H9 (cell line): ENCODE measurements around the gene TESK1. TPM values are rescaled to one million over a fixed set of nuclear protein-coding genes. Genes with fewer than 3 reads are reported as not detected.
"Not testable (repeated sequence)": the region's sequence is repeated elsewhere in the genome, so short reads cannot be mapped to it uniquely, and the experiment has no call there.

Experiments used
- DNase-seq: peaks from one replicate; pipeline ENCODE4 v3.0.0-alpha.2; 2017
- H2AFZ ChIP-seq: one replicate; pipeline ENCODE4 v1.6.1; 2013; ENCODE audit warnings: mild to moderate bottlenecking, low read length, control low read depth, moderate library complexity
- H2AK5ac ChIP-seq: 2 replicates; pipeline ENCODE4 v1.6.1; 2013; ENCODE audit warnings: low read length, control low read depth, mixed read lengths; ENCODE audit not compliant: insufficient read length
- H2BK120ac ChIP-seq: one replicate; pipeline ENCODE4 v1.6.1; 2013; ENCODE audit warnings: low read depth, mild to moderate bottlenecking, low read length, control low read depth, inconsistent platforms; ENCODE audit not compliant: poor library complexity, severe bottlenecking
- H2BK12ac ChIP-seq: 2 replicates; pipeline ENCODE4 v1.6.1; 2013; ENCODE audit warnings: low read length, control low read depth, mixed read lengths, low read depth; ENCODE audit not compliant: insufficient read length
- H2BK15ac ChIP-seq: 2 replicates; pipeline ENCODE4 v1.6.1; 2013; ENCODE audit warnings: low read depth, low read length, control low read depth
- H2BK20ac ChIP-seq: one replicate; pipeline ENCODE4 v1.6.1; 2013; ENCODE audit warnings: low read depth, mild to moderate bottlenecking, low read length, control low read depth, inconsistent platforms; ENCODE audit not compliant: poor library complexity, severe bottlenecking
- H2BK5ac ChIP-seq: 2 replicates; pipeline ENCODE4 v1.6.1; 2013; ENCODE audit warnings: low read length, control low read depth, mixed read lengths; ENCODE audit not compliant: insufficient read length
- H3K14ac ChIP-seq: 2 replicates; pipeline ENCODE4 v1.6.1; 2013; ENCODE audit warnings: low read length, control low read depth; ENCODE audit not compliant: insufficient read depth
- H3K18ac ChIP-seq: 2 replicates; pipeline ENCODE4 v1.6.1; 2013; ENCODE audit warnings: low read depth, mild to moderate bottlenecking, mixed read lengths, low read length, control low read depth; ENCODE audit not compliant: insufficient read length
- H3K23ac ChIP-seq: 2 replicates; pipeline ENCODE4 v1.6.1; 2013; ENCODE audit warnings: low read length, control low read depth, mixed read lengths, low read depth; ENCODE audit not compliant: insufficient read length
- H3K23me2 ChIP-seq: 2 replicates; pipeline ENCODE4 v1.6.1; 2013; ENCODE audit warnings: low read depth, mild to moderate bottlenecking, mixed read lengths, low read length, control low read depth; ENCODE audit not compliant: insufficient read length, poor library complexity, severe bottlenecking
- H3K27ac ChIP-seq: 2 replicates; pipeline ENCODE4 v1.5.1; 2013; ENCODE audit warnings: low read length, control low read depth, mixed read lengths, low read depth; ENCODE audit not compliant: insufficient read length
- H3K27me3 ChIP-seq: 2 replicates; pipeline ENCODE4 v1.6.1; 2013; ENCODE audit warnings: low read length, control low read depth, inconsistent platforms; ENCODE audit not compliant: insufficient read depth
- H3K4ac ChIP-seq: 2 replicates; pipeline ENCODE4 v1.6.1; 2013; ENCODE audit warnings: low read depth, mild to moderate bottlenecking, control low read depth, inconsistent platforms, low read length, moderate library complexity
- H3K4me1 ChIP-seq: 2 replicates; pipeline ENCODE4 v1.6.1; 2013; ENCODE audit warnings: low read length, control low read depth, inconsistent platforms; ENCODE audit not compliant: insufficient read depth
- H3K4me2 ChIP-seq: 2 replicates; pipeline ENCODE4 v1.6.1; 2013; ENCODE audit warnings: low read length, control low read depth, mixed read lengths; ENCODE audit not compliant: insufficient read length, insufficient read depth
- H3K56ac ChIP-seq: 2 replicates; pipeline ENCODE4 v1.6.1; 2013; ENCODE audit warnings: low read depth, mild to moderate bottlenecking, mixed read lengths, low read length, control low read depth; ENCODE audit not compliant: insufficient read length
- H3K79me1 ChIP-seq: 2 replicates; pipeline ENCODE4 v1.6.1; 2013; ENCODE audit warnings: low read depth, mild to moderate bottlenecking, moderate library complexity, low read length, control low read depth, inconsistent platforms; ENCODE audit not compliant: insufficient read depth, poor library complexity, severe bottlenecking
- H3K79me2 ChIP-seq: 2 replicates; pipeline ENCODE4 v1.6.1; 2013; ENCODE audit warnings: low read length, control low read depth, inconsistent platforms; ENCODE audit not compliant: insufficient read depth
- H3K9ac ChIP-seq: 2 replicates; pipeline ENCODE4 v1.6.1; 2013; ENCODE audit warnings: low read length, control low read depth, mixed read lengths; ENCODE audit not compliant: insufficient read length; ENCODE audit errors: extremely low read depth
- H3K9me3 ChIP-seq: one replicate; pipeline ENCODE4 v1.6.1; 2013; ENCODE audit warnings: low read depth, low read length, inconsistent platforms; ENCODE audit not compliant: control insufficient read depth
- H3T11ph ChIP-seq: one replicate; pipeline ENCODE4 v1.6.1; 2013; ENCODE audit warnings: mild to moderate bottlenecking, low read length, control low read depth, inconsistent platforms
- H4K20me1 ChIP-seq: one replicate; pipeline ENCODE4 v1.6.1; 2013; ENCODE audit not compliant: control insufficient read depth, insufficient read length, insufficient read depth
- H4K5ac ChIP-seq: 2 replicates; pipeline ENCODE4 v1.6.1; 2013; ENCODE audit warnings: low read depth, mild to moderate bottlenecking, mixed read lengths, low read length, control low read depth; ENCODE audit not compliant: insufficient read length
- H4K8ac ChIP-seq: replicated peaks from 2 replicates; pipeline ENCODE4 v1.6.1; 2013; ENCODE audit warnings: low read length, control low read depth, mixed read lengths, low read depth; ENCODE audit not compliant: insufficient read length
- H4K91ac ChIP-seq: 2 replicates; pipeline ENCODE4 v1.6.1; 2013; ENCODE audit warnings: low read depth, mild to moderate bottlenecking, moderate library complexity, mixed read lengths, low read length, control low read depth; ENCODE audit not compliant: insufficient read length
- H3K27ac Mint-ChIP-seq, 3 experiments: 2 replicates in 2 of 3; 3 replicates in 1 of 3; pipeline ENCODE4 v1.8.0; 2020 to 2021; ENCODE audit warnings: mixed read lengths in 3 of 3, mild to moderate bottlenecking in 1 of 3, moderate library complexity in 1 of 3
- H3K27me3 Mint-ChIP-seq: 2 replicates; pipeline ENCODE4 v1.8.0; 2021; ENCODE audit warnings: low read depth, mild to moderate bottlenecking, moderate library complexity, mixed read lengths
- H3K36me3 Mint-ChIP-seq, 3 experiments: 2 replicates in 2 of 3; 3 replicates in 1 of 3; pipeline ENCODE4 v1.8.0; 2020 to 2021; ENCODE audit warnings: low read depth in 3 of 3, mixed read lengths in 3 of 3; ENCODE audit not compliant: insufficient read depth in 1 of 3
- H3K4me1 Mint-ChIP-seq, 2 experiments: 2 replicates each; pipeline ENCODE4 v1.8.0; 2020; ENCODE audit warnings: mixed read lengths in 2 of 2
- H3K4me3 Mint-ChIP-seq, 2 experiments: 2 replicates in 1 of 2; 3 replicates in 1 of 2; pipeline ENCODE4 v1.8.0; 2020 to 2021; ENCODE audit warnings: mild to moderate bottlenecking in 2 of 2, mixed read lengths in 2 of 2, moderate library complexity in 1 of 2
- H3K9me3 Mint-ChIP-seq, 2 experiments: 2 replicates in 1 of 2; 3 replicates in 1 of 2; pipeline ENCODE4 v1.8.0; 2020; ENCODE audit warnings: mild to moderate bottlenecking in 2 of 2, mixed read lengths in 2 of 2, moderate library complexity in 1 of 2
- WGBS: extraction: QIAGEN DNeasy Blood & Tissue Kit; methylation state at CpG from one replicate; pipeline ENCODE4 v1.1.7; 2013; ENCODE audit warnings: missing lambda C conversion rate, low lambda C conversion rate, mixed read lengths; ENCODE audit not compliant: insufficient read length; ENCODE audit errors: extremely low coverage; 5-methylcytosine and 5-hydroxymethylcytosine counted together
- total RNA-seq: library from RNA; stranded (reverse); gene quantifications from 2 replicates; pipeline ENCODE4 v1.2.1, GENCODE V29; 2021
- TF ChIP-seq, protein P1 (sequence below): fragments of 200-600 bp; sonication (generic); conservative IDR thresholded peaks from 3 replicates; pipeline ENCODE4 v1.8.0; 2021; ENCODE audit warnings: antibody characterized with exemption, mild to moderate bottlenecking

The TESK1 gene
- total RNA-seq, 1 experiment from 2014 or later: 28.6 TPM

DNA sequence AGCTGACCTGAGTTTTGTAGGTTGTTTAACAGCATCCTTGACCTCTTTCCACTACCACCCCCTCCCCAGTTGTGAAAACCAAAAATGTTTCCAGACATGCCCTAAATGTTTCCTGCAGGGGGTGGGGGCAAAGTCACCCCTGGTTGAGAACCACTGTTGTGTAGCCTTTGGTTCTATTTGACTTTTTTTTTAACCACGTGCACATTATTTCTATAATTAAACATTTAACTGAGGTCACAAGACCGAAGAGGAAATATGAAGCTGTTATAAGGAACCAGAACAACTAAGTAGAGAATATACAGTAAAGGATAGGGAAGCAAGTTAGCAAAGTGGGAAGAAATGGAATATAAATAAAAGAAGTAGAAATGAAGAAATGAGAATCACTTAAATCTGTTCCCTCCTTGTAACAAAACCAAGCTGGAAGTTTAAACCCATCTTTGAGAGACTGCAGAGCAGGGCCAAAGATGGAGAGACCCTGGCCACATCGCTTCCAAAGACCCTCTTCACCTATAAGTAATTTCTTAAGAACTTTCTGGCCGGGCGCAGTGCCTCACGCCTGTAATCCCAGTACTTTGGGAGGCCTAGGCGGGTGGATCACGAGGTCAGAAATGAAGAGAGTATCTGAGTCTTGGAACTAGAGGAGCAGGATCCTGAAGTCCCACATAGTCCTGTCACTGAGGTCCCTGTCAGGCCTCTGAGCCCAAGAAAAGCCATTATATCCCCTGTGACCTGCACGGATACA, 31.2 kb downstream of the TESK1 start:
- H3K79me2 ChIP-seq: no peaks in the 10 kb centered on the region
- no peaks in the 10 kb centered on the region for H3K79me1 ChIP-seq
- H3K56ac ChIP-seq: no peak overlapping the region
- H3K4ac ChIP-seq: no peak overlapping the region
- H4K20me1 ChIP-seq: no peaks in the 10 kb centered on the region
- no peak overlapping the region for H2BK20ac ChIP-seq
- no peak overlapping the region for H2AK5ac ChIP-seq
- H4K5ac ChIP-seq: no peak overlapping the region
- H3K4me3 Mint-ChIP-seq: no peak overlapping the region
- H2BK12ac ChIP-seq: no peak overlapping the region
- H3K4me1 ChIP-seq: no peaks in the 10 kb centered on the region
- no peak overlapping the region for H3K23ac ChIP-seq
- no peaks in the 10 kb centered on the region for H3K4me1 Mint-ChIP-seq
- H3K27ac ChIP-seq: no peak overlapping the region
- no peak overlapping the region for H3K4me2 ChIP-seq
- no peaks in the 10 kb centered on the region for H3K9me3 ChIP-seq
- H3K27me3 ChIP-seq: no peaks in the 10 kb centered on the region
- H3K14ac ChIP-seq: no peak overlapping the region
- H2AFZ ChIP-seq: no peak overlapping the region
- WGBS: no CpG with 5 or more reads among the region's 9 CpGs
- H3K23me2 ChIP-seq: no peaks in the 10 kb centered on the region
- DNase-seq: no peak
- peaks cover 8 to 12% (median 9%) of the 10 kb centered on the region in 3 experiments for H3K36me3 Mint-ChIP-seq
- no peak overlapping the region for H3K18ac ChIP-seq
- TF ChIP-seq, protein P1, sequence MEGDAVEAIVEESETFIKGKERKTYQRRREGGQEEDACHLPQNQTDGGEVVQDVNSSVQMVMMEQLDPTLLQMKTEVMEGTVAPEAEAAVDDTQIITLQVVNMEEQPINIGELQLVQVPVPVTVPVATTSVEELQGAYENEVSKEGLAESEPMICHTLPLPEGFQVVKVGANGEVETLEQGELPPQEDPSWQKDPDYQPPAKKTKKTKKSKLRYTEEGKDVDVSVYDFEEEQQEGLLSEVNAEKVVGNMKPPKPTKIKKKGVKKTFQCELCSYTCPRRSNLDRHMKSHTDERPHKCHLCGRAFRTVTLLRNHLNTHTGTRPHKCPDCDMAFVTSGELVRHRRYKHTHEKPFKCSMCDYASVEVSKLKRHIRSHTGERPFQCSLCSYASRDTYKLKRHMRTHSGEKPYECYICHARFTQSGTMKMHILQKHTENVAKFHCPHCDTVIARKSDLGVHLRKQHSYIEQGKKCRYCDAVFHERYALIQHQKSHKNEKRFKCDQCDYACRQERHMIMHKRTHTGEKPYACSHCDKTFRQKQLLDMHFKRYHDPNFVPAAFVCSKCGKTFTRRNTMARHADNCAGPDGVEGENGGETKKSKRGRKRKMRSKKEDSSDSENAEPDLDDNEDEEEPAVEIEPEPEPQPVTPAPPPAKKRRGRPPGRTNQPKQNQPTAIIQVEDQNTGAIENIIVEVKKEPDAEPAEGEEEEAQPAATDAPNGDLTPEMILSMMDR: no peak
- no peak overlapping the region for H4K8ac ChIP-seq
- H3K27me3 Mint-ChIP-seq: peaks cover 10% of the 10 kb centered on the region
- H3K27ac Mint-ChIP-seq: no peak overlapping the region
- H2BK15ac ChIP-seq: no peak overlapping the region
- H4K91ac ChIP-seq: no peak overlapping the region
- H3K9me3 Mint-ChIP-seq: peaks cover 4 to 11% of the 10 kb centered on the region in 2 experiments; a peak in 4 of 5 replicates
- no peak overlapping the region for H2BK5ac ChIP-seq
- H2BK120ac ChIP-seq: no peak overlapping the region
- H3T11ph ChIP-seq: no peak overlapping the region
- H3K9ac ChIP-seq: no peak overlapping the region

DNA sequence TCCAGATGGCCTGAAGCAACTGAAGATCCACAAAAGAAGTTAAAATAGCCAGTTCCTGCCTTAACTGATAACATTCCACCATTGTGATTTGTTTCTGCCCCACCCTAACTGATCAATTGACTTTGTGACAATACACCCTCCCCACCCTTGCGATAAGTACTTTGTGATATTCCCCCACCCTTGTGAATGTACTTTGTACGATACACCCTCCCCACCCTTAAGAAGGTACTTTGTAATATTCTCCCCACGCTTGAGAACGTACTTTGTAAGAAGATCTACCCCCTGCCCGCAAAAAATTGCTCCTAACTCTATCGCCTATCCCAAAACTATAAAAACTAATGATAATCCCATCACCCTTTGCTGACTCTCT, 31.8 kb downstream of the TESK1 start:
- not testable (repeated sequence) for H3K4me3 Mint-ChIP-seq, H2AK5ac ChIP-seq, H3K56ac ChIP-seq, H3K27me3 ChIP-seq, H3K79me2 ChIP-seq, H2BK120ac ChIP-seq, H3K18ac ChIP-seq, H3K4me1 ChIP-seq, H2BK5ac ChIP-seq, H4K20me1 ChIP-seq, H2BK15ac ChIP-seq, H3K9ac ChIP-seq, H3K27ac ChIP-seq, H3K4ac ChIP-seq, H3K14ac ChIP-seq, H3K27me3 Mint-ChIP-seq, H3K4me2 ChIP-seq, H2BK20ac ChIP-seq, H4K5ac ChIP-seq, H3K23me2 ChIP-seq, H3T11ph ChIP-seq, DNase-seq, H3K4me1 Mint-ChIP-seq, H4K8ac ChIP-seq, H2BK12ac ChIP-seq, H3K23ac ChIP-seq, H3K9me3 ChIP-seq, H2AFZ ChIP-seq, H3K79me1 ChIP-seq, H4K91ac ChIP-seq, H3K27ac Mint-ChIP-seq
- Mint-ChIP-seq H3K36me3 (peaks cover 9 to 16% (median 12%) of the 10 kb centered on the region in 3 experiments), H3K9me3 (peaks cover 4 to 16% of the 10 kb centered on the region in 2 experiments; a peak in 4 of 5 replicates)
- 100% methylated on average over 2 of the region's 6 CpGs for whole genome bisulfite sequencing
